ENCODE results near the gene ZC3H4.

DNA sequence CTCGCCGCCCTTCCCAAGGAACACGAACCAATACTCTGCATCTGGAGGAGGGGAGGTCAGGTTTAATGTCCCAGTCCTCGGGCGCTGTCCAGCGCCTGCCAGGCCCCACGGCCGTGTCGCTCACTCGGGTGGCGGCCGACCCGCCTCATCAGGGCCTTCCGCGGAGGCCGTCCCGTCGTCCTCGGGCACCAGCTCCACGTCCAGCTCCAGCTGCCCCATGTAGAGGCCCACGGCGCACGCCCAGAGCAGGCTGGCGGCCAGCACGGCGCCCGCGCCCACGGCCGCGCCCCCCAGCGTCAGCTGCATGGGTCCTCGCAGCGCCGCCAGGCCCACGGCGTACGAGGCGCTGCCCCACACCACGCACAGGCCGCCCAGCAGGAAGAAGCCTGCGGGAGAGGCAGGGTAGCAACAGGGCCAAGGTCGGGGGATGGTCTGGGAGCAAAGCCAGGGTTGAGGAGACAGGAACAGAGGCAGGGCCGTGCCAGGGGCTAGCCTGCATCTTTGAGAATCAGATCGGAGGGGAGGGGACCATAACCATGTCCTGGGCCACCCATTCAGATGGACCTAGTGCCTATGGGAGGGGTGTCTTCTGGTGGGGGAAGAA lies 67.6 kb downstream of the ZC3H4 start:
- no peak for TF ChIP-seq POLR2A (IDR thresholded peaks at IDR 0.05; ENCODE audit: borderline replicate concordance, extremely low read depth, insufficient read depth, insufficient read length)
- TF ChIP-seq, protein P1, sequence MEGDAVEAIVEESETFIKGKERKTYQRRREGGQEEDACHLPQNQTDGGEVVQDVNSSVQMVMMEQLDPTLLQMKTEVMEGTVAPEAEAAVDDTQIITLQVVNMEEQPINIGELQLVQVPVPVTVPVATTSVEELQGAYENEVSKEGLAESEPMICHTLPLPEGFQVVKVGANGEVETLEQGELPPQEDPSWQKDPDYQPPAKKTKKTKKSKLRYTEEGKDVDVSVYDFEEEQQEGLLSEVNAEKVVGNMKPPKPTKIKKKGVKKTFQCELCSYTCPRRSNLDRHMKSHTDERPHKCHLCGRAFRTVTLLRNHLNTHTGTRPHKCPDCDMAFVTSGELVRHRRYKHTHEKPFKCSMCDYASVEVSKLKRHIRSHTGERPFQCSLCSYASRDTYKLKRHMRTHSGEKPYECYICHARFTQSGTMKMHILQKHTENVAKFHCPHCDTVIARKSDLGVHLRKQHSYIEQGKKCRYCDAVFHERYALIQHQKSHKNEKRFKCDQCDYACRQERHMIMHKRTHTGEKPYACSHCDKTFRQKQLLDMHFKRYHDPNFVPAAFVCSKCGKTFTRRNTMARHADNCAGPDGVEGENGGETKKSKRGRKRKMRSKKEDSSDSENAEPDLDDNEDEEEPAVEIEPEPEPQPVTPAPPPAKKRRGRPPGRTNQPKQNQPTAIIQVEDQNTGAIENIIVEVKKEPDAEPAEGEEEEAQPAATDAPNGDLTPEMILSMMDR (IDR thresholded peaks at IDR 0.05 in 2 of 3, conservative IDR thresholded peaks at IDR 0.05 in 1 of 3; ENCODE audit: borderline replicate concordance in 1 of 3, insufficient read depth in 1 of 3, low read depth in 2 of 3, low read length in 2 of 3) = no peak
- no peak for TF ChIP-seq RAD21 (IDR thresholded peaks at IDR 0.05; ENCODE audit: low read depth)
- TF ChIP-seq, protein P2, sequence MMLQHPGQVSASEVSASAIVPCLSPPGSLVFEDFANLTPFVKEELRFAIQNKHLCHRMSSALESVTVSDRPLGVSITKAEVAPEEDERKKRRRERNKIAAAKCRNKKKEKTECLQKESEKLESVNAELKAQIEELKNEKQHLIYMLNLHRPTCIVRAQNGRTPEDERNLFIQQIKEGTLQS (IDR thresholded peaks at IDR 0.05) = no peak
- TF ChIP-seq CEBPB (IDR thresholded peaks at IDR 0.05; ENCODE audit: low read depth) = no peak
- no peak for TF ChIP-seq SP1 (IDR thresholded peaks at IDR 0.05; ENCODE audit: low read depth)
- no peak for TF ChIP-seq FOSL1 (IDR thresholded peaks at IDR 0.05; ENCODE audit: low read depth)
